ELR (cell line): ENCODE results near the gene TNPO2.
"Not testable (repeated sequence)": the region's sequence is repeated elsewhere in the genome, so short reads cannot be mapped to it uniquely, and the experiment has no call there.

Experiments
- DNase-seq: peaks from one replicate; pipeline ENCODE4 v3.0.0-alpha.2; 2015; ENCODE audit warnings: low read depth

The TNPO2 gene

DNA sequence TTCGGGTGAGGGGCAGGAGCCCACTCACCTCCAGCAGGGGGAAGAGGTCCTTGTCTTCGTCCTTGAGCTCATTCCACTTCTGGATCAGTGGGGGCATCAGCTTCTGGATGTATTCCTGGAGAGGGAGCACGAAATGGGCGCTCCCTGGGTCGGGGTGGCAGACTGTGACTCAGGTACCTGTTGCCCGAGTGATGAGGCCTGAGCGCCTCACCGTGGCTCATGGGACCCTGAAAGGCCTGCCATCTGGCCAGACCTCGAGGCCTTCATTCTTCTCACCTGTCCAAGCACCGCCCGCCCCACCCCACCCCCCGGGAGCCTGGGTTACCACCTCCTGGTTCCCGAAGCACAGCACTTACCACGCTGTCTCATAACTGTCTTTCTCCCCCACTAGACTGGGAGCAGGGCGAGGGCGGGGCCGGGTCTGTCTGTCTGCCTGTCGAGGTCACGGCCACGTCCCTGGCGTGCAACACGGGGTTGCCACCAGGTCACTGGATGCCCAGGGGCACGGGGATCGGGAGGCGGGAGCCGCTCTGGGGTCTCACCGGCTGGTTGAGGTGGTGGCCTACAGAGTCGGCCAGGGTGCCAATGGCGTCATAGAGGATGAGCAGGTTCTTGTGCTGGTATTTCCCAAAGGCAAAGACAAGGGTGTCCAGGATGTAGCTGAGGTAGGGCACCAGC lies 17.9 kb downstream of the TNPO2 start:
- no peak for DNase-seq

DNA sequence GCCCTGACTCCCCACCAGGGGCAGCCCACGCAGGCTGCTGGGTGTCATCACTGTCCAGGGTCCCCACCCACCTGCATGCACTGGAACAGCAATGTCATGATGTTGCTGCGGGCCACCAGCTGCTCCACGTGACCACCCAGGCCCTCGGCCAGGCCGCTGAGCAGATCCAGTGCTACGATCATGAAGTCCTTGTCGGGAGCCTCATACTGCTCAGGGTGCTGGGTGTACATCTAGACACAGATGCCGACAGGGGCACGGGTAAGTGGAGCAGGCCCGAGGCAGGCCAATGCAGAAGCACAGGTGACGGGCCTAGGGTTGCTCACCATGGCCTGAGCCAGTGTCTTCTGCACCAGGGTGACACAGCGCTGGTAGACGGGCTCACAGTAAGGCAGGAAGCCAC lies 18.6 kb downstream of the TNPO2 start:
- no peak for DNase-seq

- peak; percentile 71 for DNase-seq
Measured at GRCh38 chr19:12703046-12703445, 20.7 kb downstream of the TNPO2 start.

GRCh38 chr19:12701596-12702282 lies 22.0 kb downstream of the TNPO2 start:
- DNase-seq, result no peak

DNA sequence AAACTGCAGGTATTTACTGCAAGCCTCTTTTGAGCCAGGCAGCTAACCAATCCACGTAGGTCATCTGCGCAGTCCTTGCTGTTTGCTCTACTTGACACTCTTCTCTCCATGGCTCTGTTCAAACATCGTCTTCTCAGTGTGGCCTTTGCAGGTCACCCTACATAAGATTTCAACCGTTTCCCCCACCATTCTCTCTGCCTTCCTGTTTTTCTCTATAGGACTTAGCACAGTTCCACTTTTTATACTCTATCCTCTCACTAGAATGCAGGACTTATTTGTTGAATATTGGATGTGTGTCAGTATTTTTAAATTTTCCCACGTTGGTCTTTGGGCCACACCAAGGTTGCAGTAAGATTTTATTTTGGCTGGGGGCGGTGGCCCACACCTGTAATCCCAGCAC lies 25.6 kb downstream of the TNPO2 start:
- no peak for DNase-seq

DNA sequence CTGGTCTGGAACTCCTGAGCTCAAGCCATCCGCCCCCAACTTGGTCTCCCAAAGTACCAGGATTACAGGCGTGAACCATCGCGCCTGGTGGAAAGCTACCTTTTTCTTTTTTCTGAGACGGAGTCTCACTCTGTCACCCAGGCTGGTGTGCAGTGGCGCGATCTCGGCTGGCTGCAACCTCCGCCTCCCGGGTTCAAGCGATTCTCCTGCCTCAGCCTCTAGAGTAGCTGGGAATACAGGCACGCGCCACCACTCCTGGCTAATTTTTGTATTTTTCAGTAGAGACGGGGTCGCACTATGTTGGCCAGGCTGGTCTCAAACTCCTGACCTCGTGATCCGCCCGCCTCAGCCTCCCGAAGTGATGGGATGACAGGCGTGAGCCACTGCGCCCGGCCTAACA lies 26.3 kb downstream of the TNPO2 start:
- DNase-seq, result not testable (repeated sequence)

GRCh38 chr19:12696366-12697335 lies 27.1 kb downstream of the TNPO2 start, which contains the start of gene FBXW9:
Gene FBXW9, minus strand, starts transcription at chr19:12696631. Its CDS starts 50 bp downstream, at chr19:12696581.
- DNase-seq, result peak; percentile 95

GRCh38 chr19:12695997-12696365 lies 27.8 kb downstream of the TNPO2 start:
- DNase-seq, result no peak

DNA sequence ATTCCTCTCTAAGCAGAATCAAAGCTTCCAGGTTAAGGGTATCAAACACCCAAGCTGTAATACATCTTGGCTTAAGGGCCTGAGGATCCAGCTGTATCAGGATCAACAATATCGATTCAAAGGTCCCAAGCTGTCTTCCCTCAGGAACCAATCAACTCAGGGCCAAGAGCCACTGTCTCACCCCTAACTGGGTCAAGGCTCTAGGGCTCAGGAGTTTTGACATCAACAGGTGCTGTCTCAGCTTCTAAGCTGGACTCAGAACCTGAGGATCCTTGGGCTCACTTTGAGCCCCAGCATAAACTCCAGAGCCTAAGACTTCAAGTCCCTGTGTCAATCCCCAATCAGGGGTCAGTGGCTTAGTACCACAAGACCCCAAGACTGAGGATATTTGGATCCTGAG lies 28.2 kb downstream of the TNPO2 start:
- no peak for DNase-seq

- peak; percentile 60 for DNase-seq
Measured at GRCh38 chr19:12695096-12695495, 28.6 kb downstream of the TNPO2 start.

DNA sequence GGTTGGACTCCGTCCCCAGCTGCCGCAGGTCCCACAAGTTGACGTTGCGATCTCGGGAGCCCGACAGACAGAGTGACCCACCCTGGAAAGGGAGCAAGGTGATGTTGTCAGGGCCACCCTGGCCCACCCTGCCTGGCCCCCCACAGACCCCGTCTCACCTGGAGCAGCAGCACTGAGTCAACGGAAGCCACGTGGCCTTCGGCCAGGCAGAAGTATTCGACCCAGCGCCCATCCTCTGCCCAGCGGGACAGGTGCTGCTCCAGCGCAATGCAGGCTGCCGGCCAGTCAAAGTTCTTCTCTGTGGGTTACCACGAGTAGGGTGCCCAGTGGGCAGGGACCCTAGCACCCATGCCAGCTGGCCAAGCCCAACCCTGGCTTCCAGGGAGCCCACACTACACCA lies 29.1 kb downstream of the TNPO2 start:
- DNase-seq, result no peak

DNA sequence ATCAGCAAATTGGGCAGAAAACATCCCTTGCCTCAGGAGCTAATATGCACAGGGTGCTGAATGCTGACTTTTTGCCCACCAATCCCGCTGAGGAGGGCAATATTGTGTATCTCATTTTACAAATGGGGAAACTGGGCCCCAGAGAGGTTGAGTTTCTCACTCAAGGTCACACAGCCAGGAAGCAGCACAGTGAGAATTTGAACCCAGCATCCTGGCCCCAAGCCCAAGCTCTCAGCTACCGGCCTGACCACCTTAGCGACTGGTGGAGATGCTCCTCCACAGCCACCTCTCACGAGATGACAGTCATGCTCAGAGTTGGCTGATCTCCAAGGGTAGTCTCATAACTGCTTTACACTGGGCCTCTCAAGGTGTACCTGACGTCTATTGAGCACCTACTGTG lies 30.8 kb downstream of the TNPO2 start:
- no peak for DNase-seq

DNA sequence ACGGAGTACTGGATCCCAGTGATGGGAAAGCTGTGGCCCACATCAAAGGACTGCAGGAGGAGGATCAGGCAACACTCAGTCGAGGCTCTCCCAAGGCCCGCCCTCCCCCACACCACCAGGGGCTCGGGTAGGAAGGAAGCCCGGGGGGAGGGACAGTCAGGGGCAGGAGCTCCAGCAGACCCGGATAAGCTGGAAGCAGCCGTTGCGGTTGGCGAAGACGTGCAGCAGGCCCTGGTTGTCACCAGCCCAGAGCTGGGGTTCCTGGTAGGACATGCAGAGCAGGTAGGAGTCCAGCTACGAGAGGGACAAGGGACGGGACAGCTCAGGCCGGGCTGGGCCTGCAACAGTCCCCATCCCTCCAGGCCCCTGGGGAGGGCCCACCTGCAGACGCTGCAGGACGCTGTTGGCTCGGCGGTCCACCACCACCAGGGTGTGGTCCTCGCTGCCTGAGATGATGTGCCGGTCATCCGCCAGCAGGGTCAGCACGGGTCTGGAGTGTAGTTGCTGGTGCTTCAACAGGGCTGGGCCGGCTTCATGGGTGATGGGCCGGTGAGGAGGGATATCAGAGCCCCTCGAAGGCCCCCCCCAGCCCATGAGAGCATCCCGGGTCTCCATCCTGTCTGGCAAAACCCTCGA lies 34.0 kb downstream of the TNPO2 start:
- no peak for DNase-seq

- DNase-seq, result no peak
Measured at GRCh38 chr19:12689012-12689411, 34.7 kb downstream of the TNPO2 start.

GRCh38 chr19:12687496-12688196 lies 36.1 kb downstream of the TNPO2 start, which contains the start of gene GNG14:
Gene GNG14, plus strand, starts transcription at chr19:12687998. Its CDS starts 51 bp downstream, at chr19:12688049.
- DNase-seq, result no peak

- DNase-seq, result no peak
Measured at GRCh38 chr19:12685831-12686230, 37.9 kb downstream of the TNPO2 start.

DNA sequence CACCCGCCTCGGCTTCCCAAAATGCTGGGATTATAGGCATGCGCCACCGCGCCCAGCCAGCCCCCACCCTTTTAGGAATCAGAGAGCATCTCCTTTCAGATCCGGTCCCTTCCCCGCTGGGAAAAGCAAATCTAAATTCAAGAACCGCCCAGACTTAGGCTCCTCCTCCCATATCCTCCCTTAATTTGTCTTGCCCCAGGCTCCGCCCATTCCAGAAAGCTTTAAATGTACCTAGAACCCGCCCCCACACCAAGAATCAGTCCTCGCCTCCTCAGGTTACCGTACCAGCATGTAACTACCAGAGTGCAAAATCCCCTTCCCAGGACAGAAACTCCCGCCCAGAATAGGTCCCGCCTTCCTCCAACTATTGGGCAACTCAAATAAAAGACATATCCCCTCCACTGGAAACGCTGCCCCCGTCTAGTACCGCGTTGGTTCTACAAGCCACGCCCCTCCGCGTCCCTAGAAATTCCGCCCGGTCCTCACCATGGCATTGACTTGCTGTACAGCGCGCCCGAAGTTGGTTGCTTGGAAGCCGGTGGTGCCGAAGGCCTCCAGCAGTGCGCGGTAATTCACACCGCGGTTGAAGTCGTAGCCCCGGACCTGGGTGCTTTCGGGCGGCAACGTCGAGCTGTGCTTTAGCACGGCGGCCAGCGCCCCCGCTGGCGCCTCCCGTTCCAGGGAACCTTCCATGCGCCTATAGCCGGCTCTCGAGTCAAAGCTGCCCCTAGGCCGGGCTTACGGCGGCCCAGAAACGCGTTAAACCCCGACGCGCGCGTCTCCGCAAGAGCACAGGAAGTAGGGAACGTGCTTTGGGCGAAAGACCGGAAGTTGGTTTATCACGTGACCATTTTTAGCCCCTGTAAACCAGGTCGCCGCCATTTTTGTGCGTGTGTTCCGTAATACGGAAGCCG lies 42.4 kb downstream of the TNPO2 start, which contains the start of gene DHPS:
Gene DHPS, minus strand, starts transcription at position 807 of the 914 bp plus-strand sequence. Its CDS starts 114 bp downstream, at position 693.
- peak; percentile 99 for DNase-seq

DNA sequence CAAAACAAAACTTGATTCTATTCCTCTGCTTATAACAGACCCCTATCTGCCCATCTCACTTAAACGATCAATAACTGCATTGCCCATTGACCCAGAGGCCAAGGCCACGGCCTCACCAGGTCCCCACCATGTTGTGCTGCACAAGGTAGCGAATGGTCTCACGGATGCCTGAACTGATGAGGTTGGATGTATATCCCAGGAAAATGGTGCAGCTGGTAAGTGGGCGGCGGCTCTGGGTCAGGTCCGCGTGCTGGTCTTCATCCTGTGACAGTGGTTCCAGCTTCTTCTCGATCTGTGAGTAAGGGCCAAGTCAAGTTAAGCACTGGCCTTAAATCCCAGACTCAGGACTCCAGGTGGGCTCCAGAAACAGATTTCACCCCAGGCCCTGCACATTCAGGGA lies 43.7 kb downstream of the TNPO2 start:
- no peak for DNase-seq

- not testable (repeated sequence) for DNase-seq
Measured at GRCh38 chr19:12678039-12678438, 45.7 kb downstream of the TNPO2 start.

GRCh38 chr19:12676928-12677327 lies 46.8 kb downstream of the TNPO2 start:
- DNase-seq, result no peak
